ENCODE data around the gene TLR10.
"Not testable (repeated sequence)": the region's sequence is repeated elsewhere in the genome, so short reads cannot be mapped to it uniquely, and the experiment has no call there.

Gene TLR10, protein sequence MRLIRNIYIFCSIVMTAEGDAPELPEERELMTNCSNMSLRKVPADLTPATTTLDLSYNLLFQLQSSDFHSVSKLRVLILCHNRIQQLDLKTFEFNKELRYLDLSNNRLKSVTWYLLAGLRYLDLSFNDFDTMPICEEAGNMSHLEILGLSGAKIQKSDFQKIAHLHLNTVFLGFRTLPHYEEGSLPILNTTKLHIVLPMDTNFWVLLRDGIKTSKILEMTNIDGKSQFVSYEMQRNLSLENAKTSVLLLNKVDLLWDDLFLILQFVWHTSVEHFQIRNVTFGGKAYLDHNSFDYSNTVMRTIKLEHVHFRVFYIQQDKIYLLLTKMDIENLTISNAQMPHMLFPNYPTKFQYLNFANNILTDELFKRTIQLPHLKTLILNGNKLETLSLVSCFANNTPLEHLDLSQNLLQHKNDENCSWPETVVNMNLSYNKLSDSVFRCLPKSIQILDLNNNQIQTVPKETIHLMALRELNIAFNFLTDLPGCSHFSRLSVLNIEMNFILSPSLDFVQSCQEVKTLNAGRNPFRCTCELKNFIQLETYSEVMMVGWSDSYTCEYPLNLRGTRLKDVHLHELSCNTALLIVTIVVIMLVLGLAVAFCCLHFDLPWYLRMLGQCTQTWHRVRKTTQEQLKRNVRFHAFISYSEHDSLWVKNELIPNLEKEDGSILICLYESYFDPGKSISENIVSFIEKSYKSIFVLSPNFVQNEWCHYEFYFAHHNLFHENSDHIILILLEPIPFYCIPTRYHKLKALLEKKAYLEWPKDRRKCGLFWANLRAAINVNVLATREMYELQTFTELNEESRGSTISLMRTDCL

DNA sequence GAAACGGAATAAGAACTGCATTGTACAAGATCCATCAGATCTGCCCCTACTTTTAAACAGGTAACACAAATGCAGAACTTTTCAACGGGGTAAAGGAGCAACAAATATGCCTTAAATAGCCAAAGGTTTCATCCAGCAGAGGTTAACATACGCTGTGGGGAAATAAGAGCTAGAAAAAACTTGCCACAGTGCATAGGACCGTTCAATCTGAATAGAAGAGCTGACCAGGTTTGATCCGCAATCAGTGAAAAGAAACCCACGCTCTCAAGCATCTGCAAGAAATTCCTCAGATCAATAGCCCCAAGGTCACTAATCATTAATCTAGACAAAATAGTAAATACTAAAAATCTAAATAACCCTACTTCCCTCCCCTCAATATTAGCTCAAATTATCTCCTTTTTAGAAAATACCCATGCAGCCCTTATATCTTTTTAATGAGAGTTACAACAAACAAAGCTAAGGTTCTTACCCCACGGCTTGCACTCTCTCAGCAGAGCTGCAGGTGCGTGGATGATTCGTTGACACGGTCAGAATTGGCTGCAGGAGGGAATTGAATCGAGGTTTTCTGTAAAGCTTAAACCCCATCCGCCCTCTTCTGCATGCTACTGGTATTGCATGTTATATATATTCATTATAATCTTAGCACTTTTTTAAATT, at the start of gene TLR10:
TSS of gene TLR10 (minus strand) at position 539 of the 657 bp plus-strand sequence. CDS start 7,400 bp downstream, outside the sequence.
- DNase-seq, result no peak

DNA sequence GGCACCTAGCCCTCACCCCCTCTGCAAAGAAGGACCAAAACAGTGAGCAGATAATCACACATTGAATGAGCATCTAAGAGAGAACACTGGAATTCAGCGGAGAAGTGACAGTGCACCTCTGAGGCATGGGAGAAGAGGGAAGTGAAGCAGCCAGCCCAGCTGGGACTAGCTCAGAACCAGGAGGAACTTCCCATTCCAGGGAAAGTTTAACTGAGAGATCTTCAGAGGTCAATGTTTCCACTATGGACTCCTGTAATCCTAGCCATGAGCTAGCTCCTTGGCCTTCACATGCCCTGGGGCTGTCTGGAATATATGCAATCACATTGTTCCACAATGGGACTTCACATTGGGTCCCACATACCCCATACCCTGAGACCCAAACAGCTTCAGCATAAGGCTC, 49.4 kb upstream of the TLR10 start:
- no peak for DNase-seq

DNA sequence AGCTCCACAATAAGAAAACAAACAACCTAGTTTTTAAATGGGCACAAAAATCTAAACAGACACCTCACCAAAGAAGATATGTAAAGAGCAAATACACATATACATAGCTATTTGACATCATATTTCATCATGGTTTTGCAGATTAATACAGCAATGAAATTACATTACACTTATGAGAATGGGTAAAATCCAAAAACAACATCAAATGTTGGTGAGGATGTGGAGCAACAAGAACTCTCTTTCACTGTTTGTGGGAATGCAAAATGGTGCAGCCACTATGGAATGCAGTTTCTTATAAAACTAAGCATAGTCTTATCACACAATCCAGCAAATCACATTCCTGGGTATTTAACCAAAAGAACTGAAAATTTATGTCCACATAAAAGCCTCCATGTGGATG, 48.9 kb upstream of the TLR10 start:
- DNase-seq, result no peak

DNA sequence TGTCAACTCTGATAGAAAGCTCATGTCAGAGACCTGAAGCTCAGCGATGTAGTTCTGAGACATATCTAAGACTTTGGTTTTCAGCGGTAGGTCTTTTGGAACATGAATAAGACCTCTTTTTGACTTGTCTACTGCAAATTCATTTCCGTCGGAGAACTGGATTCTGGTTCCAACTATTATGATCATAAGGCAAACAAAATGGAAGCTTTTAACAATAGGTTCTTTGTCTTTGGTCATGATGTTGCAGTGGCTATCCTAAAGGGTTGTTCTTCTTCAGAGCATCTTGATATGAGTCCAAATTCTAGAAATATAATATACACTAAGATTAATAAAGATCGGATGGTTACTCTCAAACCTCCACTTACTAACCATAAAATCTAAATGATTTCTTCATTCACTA, 46.4 kb upstream of the TLR10 start:
- DNase-seq, result no peak

DNA sequence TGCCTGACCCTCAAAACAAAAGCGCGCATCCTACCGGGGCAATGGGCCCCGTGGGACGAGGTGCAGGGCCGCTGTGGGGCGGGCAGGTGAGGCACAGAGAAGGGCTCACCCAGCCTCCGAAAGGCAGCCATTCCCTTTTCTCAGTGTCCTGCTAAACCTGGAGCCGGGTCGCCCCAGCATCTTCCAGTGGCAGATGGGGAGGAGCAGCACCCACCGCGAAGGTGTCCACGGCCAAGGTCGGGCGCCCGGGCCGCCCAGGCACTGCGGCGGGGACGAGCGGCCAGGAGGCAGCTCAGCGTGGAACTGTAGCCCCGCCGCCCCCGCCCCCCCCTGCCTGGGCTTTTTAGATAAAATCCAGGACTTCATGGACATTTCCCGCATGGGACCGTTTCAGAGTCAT, 41.0 kb upstream of the TLR10 start:
- DNase-seq, result no peak

DNA sequence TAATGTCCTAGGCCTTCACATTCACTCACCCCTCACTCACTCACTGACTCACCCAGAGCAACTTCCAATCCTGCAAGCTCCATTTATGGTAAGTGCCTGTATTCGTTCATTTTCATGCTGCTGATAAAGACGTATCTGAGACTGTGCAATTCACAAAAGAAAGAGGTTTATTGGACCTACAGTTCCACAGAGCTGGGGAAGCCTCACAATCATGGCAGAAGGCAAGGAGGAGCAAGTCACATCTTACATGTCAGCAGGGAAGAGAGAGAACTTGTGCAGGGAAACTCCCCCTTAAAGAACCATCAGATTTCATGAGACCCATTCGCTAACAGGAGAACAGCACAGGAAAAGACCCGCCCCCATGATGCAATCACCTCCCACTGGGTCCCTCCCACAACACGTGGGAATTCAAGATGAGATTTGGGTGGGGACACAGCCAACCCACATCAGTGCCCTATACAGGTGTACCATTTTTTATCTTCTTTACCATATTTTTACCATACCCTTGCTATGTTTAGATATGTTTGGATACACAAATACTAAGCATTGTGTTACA, 40.0 kb upstream of the TLR10 start:
- DNase-seq, result no peak

DNA sequence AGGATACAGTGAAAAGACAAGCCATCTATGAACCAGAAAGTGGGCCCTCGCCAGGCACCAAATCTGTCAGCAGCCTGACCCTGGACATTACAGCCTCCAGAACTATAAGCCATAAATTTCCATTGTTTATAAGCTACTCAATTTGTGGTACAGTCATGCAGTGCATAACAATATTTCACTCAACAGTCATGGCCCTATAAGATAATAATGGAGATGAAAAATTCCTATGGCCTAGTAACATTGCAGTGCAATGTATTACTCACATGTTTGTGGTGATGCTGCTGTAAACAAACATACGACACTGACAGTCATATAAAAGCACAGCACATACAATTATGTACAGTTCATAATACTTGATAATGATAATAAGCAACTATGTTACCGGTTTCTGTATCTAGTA, 38.9 kb upstream of the TLR10 start:
- DNase-seq, result no peak

DNA sequence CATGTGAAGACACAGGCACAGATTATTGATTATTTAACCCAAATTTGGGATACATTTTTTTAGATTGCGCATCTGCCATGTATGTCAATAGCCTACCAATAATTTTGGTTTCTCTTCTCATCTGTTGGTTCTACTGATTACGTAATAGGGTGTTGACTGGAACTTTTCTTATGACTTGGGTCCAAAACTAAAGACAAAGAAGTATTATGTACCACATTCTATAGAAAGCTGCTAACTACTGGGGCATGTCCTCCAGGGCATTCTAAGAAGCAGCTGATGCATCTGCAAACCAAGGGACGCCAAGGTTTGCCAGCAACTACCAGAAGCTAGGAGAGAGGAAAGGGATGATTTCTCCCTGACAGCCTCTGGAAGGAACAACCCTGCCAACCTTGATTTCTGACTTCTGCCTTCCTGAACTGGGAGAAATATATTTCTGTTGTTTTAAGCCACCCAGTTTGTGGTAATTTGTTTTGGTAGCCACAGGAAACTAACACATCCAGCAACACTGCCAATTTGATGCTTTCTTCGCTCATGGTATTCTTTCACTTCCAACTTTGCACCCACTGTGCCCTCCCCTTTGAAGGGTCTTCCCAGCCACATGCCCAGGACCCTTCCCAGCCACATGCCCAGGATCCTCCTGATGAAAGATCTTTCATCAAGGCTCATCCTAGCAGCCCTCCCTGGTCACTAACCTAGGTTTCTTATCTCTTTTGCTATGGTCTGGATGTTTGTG, 37.7 kb upstream of the TLR10 start:
- no peak for DNase-seq

DNA sequence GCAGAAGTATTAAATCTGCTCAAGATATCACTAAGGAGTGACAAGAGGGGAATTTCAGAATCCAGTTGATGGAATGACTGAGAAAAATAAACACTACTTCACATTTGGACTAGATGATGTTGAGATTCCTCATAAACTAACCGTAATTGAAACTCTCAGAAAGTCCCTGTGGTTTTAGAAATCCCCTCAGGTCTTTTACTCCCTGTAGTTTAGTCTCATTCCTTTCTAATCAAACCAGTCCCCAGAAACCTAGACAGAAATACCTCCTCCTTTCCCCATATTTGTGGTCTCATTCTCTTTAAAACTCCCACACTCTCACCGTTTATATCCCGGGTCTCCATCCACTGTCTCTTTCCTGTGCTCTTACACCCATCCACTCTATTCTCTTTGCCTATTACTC, 36.8 kb upstream of the TLR10 start:
- DNase-seq, result no peak

DNA sequence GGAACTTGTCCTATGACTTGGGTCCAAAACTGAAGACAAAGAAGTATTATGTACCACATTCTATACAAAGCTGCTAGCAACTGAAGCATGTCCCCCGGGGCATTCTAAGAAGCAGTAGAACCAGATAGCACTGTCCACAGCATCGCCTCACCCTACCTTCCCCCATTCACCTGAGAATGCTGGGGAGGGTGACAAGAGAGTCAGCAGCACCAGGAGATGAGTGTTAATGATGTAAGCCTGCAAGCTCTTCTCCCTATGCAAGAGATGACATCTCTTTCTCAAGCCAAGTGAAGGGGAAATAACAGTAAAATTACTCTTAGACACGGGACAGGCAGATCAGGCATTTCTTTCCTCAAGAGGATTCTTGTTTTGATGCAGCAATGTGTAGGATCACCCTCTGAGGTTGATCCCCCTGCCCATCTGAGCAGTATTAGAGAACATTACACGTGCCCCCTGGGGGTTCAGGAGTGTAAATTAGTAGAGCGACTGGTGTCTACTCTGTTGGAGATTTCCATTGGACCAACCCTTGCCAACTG, 35.7 kb upstream of the TLR10 start:
- no peak for DNase-seq

DNA sequence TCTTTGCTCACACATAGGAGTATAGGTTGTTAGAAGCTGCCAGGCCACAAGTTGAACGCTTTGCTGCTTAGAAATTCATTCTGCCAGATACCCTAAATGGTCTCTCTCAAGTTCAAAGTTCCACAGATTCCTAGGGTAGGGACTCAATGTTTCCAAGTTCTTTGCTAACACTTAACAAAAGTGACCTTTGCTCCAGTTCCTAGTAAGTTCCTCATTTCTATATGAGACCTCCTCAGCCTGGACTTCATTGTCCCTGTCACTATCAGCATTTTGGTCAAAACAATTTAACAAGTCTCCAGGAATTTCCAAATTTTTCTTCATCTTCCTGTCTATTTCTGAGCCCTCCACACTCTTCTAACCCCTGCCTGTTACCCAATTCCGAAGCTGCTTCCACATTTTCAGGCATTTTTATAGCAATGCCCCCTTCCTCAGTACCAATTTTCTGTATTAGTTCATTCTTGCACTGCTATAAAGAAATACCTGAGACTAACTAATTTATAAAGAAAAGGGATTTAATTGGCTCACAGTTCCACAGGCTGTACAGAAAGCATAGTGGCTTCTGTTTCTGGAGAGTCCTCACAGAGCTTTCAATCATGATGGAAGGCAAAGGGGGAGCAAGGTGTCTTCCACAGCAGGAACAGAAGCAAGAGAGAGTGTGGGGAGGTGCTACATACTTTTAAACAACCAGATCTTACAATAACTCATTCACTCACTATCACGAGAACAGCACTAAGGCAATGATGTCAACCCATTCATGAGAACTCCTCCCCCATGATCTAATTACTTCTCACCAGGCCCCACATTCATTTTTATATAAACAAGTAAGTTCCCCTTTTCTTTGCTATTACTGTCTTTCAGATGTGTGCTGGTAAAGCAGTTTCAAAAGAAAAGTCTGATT, 33.3 kb upstream of the TLR10 start:
- DNase-seq, result no peak

DNA sequence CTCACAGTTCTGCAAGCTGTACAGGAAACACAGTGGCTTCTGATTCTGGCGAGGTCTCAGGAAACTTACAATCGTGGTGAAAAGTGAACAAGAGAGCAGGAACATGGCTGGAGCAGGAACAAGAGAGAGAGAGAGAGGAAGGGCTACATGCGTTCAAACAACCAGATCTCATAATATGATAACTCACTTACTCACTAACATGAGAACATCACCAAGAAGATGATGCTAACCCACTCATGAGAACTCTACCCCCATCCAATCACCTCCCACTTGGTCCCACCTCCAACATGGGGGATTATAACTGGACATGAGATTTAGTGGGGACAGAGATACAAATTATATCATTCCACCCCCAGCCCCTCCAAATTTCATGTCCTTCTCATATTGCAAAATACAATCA, 31.6 kb upstream of the TLR10 start:
- DNase-seq, result no peak

DNA sequence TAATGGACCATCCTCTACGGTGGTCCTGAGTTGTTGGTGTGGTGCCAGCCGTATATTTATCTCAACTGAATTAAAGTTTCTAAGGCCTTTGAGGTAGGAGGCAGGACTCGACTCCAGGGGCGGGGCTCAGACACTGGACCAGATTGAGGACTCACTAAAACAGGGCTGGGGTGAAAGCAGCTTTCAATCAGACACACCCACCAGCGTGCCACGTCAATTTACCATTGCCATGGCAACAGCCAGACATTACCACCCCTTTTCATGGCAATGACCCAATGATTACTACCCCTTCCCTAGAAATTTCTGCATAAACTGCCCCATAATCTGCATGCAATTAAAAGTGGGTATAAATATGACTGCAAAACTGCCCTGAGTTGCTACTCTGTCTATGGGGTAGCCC, 28.5 kb upstream of the TLR10 start:
- no peak for DNase-seq

DNA sequence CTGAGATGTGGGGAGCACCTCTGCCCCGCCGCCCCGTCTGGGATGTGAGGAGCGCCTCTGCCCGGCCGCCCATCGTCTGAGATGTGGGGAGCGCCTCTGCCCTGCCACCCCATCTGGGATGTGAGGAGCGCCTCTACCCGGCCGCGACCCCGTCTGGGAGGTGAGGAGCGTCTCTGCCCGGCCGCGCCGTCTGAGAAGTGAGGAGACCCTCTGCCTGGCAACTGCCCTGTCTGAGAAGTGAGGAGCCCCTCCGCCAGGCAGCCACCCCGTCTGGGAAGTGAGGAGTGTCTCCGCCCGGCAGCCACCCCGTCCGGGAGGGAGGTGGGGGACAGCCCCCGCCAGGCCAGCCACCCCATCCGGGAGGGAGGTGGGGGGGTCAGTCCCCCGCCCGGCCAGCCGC, 24.7 kb upstream of the TLR10 start:
- DNase-seq, result not testable (repeated sequence)

DNA sequence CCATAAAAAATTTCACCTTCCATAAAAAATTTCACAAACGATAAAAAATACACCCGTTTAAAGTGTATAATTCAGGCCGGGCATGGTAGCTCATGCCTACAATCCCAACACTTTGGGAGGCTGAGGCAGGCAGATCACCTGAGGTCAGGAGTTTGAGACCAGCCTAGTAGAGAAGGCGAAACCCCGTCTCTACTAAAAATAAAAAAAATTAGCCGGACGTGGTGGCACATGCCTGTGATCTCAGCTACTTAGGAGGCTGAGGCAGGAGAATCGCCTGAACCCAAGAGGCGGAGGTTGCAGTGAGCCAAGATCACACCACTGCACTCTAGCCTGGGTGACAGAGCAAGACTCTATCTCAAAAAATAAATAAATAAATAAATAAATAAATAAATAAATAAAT, 23.5 kb upstream of the TLR10 start:
- DNase-seq, result not testable (repeated sequence)

DNA sequence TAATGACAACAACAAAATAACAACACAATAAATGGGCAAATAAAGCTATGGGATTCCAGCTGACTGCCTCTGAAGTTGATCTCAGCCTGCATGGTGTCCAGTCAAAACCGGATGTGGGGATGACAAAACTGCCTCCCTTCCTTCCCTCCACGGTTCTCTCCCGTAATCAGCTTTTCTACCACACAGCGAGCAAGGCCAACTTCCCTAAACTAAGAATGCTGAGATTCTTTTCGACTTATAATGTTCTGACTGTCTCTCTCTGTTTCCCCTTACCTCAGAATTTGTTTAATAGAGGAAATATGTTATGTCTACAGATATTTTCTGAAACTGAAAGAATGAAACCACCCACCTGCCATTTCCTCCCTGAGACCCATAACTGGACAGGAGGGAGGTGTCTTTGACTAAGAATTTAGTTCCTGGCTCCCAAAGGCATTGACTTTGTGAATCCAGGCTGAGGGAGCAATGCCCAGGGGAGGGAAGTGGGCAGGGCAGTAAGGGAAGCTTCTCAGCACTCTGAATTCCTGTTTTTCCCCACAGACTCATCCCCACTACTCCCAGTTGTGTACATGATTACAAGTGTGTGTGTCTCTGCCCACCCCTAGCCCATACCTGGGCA, 22.8 kb upstream of the TLR10 start:
- no peak for DNase-seq

DNA sequence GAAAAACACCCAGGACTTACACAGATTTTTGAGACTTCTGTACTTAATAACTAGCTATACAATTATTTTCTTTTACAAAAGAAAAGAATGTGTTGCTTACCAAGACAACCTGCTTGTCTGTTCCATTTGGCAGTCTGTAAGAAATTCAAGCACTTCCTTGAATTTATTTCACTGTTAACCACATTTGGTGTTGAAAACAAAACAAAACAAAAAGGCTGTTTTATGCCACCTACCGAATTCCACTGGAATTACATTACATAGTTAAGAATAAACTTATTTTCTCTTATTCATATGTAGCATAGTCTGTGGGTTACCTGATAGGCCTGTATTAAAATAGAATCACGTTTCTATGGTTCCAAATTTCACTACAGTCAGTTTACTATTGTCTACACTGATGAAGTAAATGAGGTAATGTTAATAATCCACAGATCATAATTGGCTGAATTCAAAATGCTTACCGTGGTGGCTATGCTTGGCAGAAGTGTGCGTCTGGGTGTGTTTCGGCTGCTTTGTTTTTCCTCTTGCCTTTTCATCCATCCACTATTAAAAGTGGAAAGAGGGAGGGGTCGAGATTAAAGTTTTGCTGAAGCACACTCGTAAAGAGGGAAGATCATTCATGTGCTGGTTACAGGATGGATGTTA, 22.0 kb upstream of the TLR10 start, which contains the start of gene TLR1:
TSS of gene TLR1 (minus strand) at position 138 of the 642 bp plus-strand sequence. CDS start 5,960 bp downstream, outside the sequence.
- no peak for DNase-seq

DNA sequence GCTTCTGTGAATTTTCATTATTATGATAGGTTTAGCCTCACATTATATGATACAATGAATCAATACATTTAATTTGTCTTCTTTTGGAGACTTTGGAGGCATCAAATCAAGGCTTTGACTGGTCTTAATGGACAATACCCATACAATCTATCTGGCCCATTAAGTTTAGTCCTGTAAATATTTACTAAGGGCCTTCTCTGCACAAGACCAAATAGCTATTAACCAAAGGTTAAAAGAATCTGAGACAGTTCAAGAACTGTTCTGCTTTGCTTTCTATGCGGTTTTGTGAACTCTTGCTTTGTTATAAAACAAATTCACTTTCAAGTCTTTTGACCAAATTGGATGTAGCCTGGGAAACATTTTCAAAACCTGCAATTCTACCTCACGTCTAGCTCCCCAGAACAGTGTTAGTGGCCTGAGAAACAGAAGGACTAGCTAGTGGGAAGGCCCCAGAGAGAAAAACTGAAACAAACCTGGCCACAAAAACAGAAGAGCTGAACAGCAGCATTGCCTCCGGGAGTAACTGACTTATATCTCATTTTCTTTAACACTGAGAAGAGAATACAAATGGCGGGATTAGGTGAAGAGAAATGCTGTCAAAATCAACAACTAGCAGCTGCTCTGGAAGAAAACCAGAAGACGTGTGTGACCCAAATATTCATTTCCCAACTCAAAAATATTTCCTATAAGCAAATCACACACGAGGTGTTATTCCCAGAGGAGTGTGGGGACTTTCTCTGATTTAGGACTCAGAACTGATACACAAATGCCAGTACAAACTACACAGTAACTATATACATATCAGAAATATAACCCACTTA, 21.3 kb upstream of the TLR10 start:
- DNase-seq, result no peak
